GM18909 (cell line): ENCODE results near the gene EXOC6.

Experiments
- ATAC-seq: cut with Tn5 transposase; IDR thresholded peaks from one replicate; pipeline ENCODE4 v1.9.1; 2021; ENCODE audit warnings: mild to moderate bottlenecking; ENCODE audit not compliant: unreplicated experiment, poor library complexity

EXOC6 gene

GRCh38 chr10:93060887-93061593, 212.7 kb downstream of the EXOC6 start:
- no peak for ATAC-seq

GRCh38 chr10:93061594-93062513, 213.5 kb downstream of the EXOC6 start:
- ATAC-seq, result no peak

- ATAC-seq, result peak; percentile 59
Observed at GRCh38 chr10:93062514-93063143, 214.3 kb downstream of the EXOC6 start.

- ATAC-seq, result no peak
Observed at GRCh38 chr10:93063144-93063976, 215.0 kb downstream of the EXOC6 start.

DNA sequence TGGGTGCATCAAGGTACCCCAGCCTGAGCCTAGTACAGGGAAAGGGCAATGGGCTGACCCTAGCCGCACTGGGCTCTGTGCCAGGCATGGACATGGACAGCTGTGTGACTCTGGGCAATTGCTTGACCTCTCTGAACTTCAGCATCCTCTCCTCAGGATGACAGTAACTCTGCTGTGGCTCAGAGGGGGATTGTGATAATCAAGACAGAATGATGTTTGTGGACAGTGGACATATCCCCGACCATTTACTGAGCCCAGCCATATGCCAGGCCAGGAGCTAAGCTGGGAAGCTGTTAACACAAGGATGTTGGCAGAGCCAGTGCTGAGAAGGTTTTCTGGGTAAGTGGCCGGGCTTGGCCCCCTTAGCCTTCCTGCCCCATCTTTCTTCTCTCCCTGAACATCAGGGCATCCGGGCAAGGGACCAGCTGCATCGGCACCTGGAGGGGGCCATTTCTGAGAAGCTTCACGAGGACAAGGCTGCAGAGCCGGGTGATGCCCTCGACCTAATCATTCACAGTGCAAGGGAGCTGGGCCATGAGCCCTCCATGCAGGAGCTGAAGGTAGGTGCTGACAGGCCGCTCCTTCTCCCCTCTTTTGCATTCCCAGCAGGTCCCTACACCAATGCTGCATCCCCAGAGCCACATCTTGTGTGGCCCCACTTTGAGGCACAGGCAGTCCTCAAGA, 215.8 kb downstream of the EXOC6 start:
- no peak for ATAC-seq

DNA sequence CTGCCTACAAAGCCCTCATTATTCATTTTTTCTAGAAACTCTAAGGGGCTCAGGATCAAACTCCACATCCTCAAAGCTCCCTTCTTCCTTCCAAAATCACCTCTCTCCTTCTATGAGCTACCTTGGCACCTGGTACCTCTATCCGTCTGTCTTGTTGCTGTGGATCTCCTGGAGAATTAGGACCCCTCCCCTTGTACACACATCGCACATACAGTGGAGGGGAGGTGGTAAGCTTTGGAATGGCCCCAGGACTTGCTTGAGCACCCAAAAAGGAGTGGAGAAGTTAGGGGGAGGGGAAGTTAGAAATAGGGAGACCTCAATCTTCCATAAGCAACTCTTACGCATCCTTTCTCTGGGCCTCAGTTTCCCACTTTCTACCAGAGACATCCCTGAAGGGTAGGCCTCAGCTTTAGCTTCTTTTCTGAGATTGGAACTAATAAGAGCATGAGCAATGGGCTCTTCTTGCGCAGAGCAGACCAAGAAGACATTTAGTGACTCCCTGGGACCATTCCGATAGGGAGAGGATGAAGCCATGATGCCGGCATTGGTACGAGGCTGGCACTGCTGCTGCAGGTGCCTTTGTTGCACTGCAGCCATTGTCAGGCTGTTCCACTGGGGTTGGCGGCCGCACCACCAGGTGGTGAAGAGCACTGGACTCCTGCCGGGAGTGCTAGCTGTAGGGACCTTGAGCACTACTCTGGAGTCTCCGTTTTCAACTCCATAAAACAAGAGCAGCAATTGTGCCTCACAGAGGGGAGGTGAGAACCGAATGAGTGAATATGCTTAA, 216.7 kb downstream of the EXOC6 start:
- ATAC-seq, result no peak

DNA sequence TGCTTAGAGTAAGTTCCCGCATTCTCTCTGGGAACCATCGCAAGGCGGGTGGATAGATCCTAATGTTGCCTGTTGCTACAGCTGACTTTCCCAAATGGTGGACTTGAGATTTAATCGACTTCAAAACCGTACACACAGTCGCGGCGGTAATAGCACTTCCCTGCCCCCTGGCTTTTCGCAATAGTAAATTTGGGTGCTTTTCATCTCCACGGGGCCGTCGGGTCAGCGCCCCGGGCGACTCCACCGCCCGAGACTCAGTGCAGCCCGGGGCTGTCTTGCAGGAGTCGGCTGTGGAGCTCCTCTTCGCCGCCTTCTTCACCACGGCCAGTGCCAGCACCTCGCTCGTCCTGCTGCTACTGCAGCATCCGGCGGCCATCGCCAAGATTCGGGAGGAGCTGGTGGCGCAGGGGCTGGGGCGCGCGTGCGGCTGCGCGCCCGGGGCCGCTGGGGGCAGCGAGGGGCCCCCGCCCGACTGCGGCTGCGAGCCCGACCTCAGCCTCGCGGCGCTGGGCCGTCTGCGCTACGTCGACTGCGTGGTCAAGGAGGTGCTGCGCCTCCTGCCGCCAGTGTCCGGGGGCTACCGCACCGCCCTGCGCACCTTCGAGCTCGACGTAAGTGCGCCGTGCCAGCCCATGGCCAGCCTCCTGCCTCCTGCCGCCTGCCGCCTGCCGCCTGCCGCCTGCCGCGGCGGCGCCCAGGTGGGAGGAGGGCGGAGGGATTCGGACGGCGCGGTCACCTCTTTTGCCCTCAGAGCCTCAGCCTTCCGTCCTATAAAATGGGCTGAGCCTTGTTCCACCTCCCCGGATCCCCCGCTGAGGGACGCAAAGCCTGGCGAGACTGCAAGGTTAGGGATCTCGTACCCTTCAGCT, 217.6 kb downstream of the EXOC6 start:
- ATAC-seq, result no peak

DNA sequence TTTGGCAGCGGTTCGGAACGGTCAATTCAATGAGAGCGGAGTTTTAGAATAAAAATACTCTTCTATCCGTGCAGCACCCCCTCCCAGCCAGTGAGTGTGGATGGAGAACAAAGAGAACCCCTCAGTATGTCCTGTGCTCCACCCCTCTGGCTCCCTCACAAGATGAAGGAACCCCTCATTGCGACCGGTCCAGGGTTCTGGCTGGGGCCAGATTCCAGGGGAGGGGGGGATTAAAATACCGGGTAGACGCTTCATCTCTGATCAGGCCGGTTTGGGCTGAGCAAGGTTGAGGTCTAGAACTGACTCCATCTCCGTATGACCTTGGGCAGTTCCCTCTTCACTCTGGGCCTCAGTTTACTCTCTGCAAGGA, 218.2 kb downstream of the EXOC6 start:
- ATAC-seq, result no peak

- ATAC-seq, result no peak
Observed at GRCh38 chr10:93067443-93068365, 219.4 kb downstream of the EXOC6 start.

DNA sequence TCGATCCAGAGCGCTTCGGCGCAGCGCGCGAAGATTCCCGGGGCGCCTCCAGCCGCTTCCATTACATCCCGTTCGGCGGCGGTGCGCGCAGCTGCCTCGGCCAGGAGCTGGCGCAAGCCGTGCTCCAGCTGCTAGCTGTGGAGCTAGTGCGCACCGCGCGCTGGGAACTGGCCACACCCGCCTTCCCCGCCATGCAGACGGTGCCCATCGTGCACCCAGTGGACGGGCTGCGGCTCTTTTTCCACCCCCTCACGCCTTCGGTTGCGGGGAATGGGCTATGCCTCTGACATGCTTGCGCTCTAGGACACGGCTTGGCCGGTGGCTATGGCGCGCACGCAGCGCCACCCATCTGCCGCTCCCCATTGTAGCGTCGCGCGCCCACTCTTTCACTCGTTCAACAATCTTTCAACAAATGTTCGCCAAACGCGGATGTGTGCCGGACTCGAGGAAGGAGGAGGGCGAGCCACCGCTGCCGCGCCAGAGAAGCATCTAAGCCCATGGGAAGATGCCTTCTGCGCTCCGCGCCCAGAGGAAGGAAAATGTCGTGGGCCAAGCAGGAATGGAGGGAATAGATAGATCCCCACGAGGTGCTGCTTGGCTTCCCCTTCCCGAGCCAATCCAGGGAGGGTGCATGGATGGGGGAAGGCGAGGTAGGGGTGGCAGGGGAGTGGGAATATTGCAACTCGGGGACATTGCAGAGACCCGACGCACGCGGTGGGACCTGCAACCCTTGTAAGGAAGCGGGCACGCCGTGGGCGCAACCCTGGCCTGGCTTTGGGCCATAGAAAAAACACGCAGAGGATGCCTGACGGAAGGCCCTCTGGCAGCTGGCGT, 220.3 kb downstream of the EXOC6 start:
- no peak for ATAC-seq

DNA sequence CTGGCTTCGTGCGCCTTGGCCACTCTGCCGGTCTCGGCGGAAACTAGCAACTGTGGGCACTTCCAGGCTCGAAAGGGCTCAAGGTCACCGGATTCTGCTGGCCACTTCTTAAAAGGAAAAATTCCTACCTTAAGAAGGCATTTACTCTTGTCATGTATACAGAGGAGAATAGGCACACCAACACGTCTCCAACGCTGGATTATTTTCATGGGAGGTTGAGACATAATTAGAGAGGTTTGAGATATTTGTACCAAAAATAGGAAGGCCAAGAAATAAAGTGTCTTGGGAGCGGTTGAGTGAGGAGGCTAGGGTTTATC, 220.9 kb downstream of the EXOC6 start:
- no peak for ATAC-seq

GRCh38 chr10:93070378-93071176, 222.3 kb downstream of the EXOC6 start:
- ATAC-seq, result no peak

DNA sequence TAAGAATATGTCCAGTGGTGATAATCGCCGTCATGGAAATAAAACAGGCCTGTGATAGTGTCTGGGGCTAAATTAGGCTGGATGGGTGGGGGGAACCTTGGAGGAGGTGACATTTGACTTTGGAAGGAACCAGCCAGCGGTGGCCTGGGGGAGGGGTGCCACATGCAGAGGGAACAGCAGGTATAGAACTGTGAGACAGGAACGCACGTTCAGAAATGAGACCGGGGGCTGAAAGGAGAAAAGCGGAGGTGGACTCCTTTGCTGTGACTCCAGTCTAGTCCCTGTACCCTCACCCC, 222.8 kb downstream of the EXOC6 start:
- ATAC-seq, result no peak

DNA sequence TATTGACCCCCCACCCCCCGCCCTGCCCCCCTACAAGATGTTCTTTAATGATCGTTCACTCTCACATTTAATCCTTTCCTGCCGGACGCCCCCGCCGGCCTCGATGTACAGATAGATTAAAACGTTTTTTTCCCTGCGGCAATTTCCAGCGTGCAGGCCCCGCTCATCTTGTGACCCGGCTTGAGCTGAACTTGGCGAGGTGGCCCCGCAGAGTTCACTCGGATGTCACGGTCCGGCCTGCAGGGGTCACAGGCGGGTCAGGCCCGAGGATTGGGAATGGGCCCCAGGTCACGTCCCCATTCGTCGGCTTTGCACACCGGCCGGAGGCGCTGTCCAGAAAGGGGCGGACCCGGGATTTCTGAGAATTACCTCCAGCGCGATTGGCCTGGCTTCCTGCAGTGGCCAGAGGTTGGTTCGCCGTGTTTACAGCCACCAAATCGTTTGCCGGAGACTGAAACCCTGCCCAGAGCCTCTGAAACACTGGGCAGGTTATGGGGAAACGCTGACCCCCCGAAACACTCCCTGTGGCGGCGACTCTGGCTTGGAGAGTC, 223.4 kb downstream of the EXOC6 start:
- ATAC-seq, result no peak

DNA sequence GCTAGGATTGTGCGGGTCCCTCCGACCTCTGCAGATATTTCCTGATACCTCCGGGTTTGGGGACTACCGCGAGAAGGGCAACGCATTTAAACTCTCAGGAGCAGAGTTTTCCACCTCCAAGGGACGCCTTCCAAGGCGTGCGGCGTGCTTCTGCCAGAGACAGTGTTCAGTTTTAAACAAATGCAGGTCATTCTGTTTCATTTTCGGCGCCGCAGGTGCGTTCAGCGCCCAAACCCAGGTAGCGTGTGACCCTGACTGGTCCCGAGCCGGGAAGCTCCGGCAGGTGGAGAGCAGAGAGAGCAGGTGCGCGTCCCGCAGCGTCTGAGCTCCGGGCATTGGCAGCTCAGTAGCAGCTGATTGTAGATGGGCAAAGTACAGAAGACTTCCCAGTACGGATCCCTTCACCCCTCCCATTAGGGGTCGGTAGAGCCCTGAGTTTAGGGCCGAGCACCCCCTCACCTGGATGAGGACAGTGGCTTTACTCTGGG, 223.9 kb downstream of the EXOC6 start:
- no peak for ATAC-seq
